ENCODE data around the gene TFAP2E. TPM values are rescaled to one million over a fixed set of nuclear protein-coding genes. Genes with fewer than 3 reads are reported as not detected.

TFAP2E gene
- 6.1 TPM for total RNA-seq (2021; ENCODE audit: unreplicated experiment)
- 3.5 and 4.0 TPM in 2 replicates for polyA plus RNA-seq (2012)
- percentile 53 among the genes with signal in this experiment for Bru-seq, nascent RNA
- BruChase-seq, experiment 1, labeled RNA remaining after a 6-hour chase, result percentile 62 among the genes with signal in this experiment
- percentile 64 among the genes with signal in this experiment for BruChase-seq, experiment 2, labeled RNA remaining after a 2-hour chase
- long read RNA-seq, partial matches to known transcripts, result 9 of 11 reads
- long read RNA-seq, other reads (novel, unspliced or antisense), result 2 of 11 reads

GRCh38 chr1:35573198-35574124 is at the start of gene TFAP2E:
TFAP2E (plus strand) TSS chr1:35573314; CDS start chr1:35573578, 264 bp downstream.
- H3K4me3 ChIP-seq (replicated peaks in 1 of 2; ENCODE audit: low read depth in 1 of 2, low read length in 2 of 2), result peak within 1 kb of the TSS; percentile 70 to 89
- CTCF ChIA-PET, result interaction anchor here (1.0 to 2.1 kb wide), 7 partner anchors 9 to 721 kb away, joined by 3 to 11 read pairs (median 4); no protein-coding TSS in a partner anchor
- H3K36me3 ChIP-seq (ENCODE audit: control insufficient read depth in 1 of 2, insufficient read depth in 2 of 2, low read length in 2 of 2), result no peaks in the 10 kb centered on the region
- DNase-seq (ENCODE audit: low read depth, low spot score) (peak; percentile 38), ATAC-seq (peak; percentile 76)
- H3K9me3 ChIP-seq (ENCODE audit: control insufficient read depth in 1 of 2, insufficient read depth in 1 of 2, low read depth in 1 of 2, low read length in 2 of 2), result no peaks in the 10 kb centered on the region
- H3K27ac ChIP-seq (ENCODE audit: low read depth, low read length), result peak within 1 kb of the TSS; percentile 67; the same call in 1 of the 2 replicates
- RAD21 ChIA-PET (ENCODE audit: low non-redundant PET in 1 of 2, low total read pairs in 2 of 2, uncharacterized antibody in 2 of 2, unreplicated experiment in 2 of 2), result no interaction called here
- peaks cover 20 to 39% of the 10 kb centered on the region in 2 experiments; a peak in 3 of 4 replicates for H3K4me1 ChIP-seq (ENCODE audit: control insufficient read depth in 1 of 2, insufficient read depth in 2 of 2, low read length in 2 of 2)
- H3K27me3 ChIP-seq (ENCODE audit: insufficient read depth, low read length), result no peaks in the 10 kb centered on the region
- POLR2A ChIA-PET, result interaction anchor here (0.6 to 1.5 kb wide), 10 partner anchors 9 to 196 kb away, joined by 3 to 7 read pairs (median 4); partner anchors contain the start of genes C1orf216, CLSPN, KIAA0319L and NCDN
- intact Hi-C loops (cut with micrococcal nuclease), result loop anchor here (5.0 kb wide), 1 partner anchor 69 kb away; the partner anchor contains the start of gene PSMB2
- peak within 1 kb of the TSS; percentile 24 for H2AFZ ChIP-seq (ENCODE audit: low read depth, low read length, poor library complexity, severe bottlenecking)
- no peaks in the 10 kb centered on the region for H3K9me2 ChIP-seq (ENCODE audit: insufficient read depth)
- no TSS peak for BruUV-seq (replicated peaks)
- peak within 1 kb of the TSS; percentile 93 for H3K4me2 ChIP-seq (ENCODE audit: low read length)
- H3K79me2 ChIP-seq (ENCODE audit: insufficient read depth, low read length), result no peaks in the 10 kb centered on the region
- peak within 1 kb of the TSS; percentile 78 for H3K9ac ChIP-seq (ENCODE audit: low read length)
- H4K20me1 ChIP-seq (ENCODE audit: insufficient read depth), result no peaks in the 10 kb centered on the region
- TF ChIP-seq RAD21 (IDR thresholded peaks at IDR 0.05; ENCODE audit: low read depth) (no peak), TCF7L2 (IDR thresholded peaks at IDR 0.05; ENCODE audit: borderline replicate concordance, extremely low read depth, insufficient read depth, insufficient read length) (no peak), SRF (IDR thresholded peaks at IDR 0.05; ENCODE audit: low read depth) (no peak), ZNF274 (IDR thresholded peaks at IDR 0.05; ENCODE audit: low read depth, low read length) (no peak), CEBPB (IDR thresholded peaks at IDR 0.05; ENCODE audit: low read depth) (no peak), SIN3A (IDR thresholded peaks at IDR 0.05; ENCODE audit: low read depth) (peak; percentile 60), EZH2 (IDR thresholded peaks at IDR 0.05) (no peak), POLR2A (IDR thresholded peaks at IDR 0.05; ENCODE audit: borderline replicate concordance, extremely low read depth, insufficient read depth, insufficient read length) (no peak), FOSL1 (IDR thresholded peaks at IDR 0.05; ENCODE audit: low read depth) (no peak), ZBTB33 (IDR thresholded peaks at IDR 0.05; ENCODE audit: extremely low read depth, insufficient replicate concordance, low read length) (no peak), YY1 (IDR thresholded peaks at IDR 0.05; ENCODE audit: extremely low read depth, insufficient replicate concordance, low read depth, low read length) (peak; percentile 57), REST (IDR thresholded peaks at IDR 0.05; ENCODE audit: low read depth) (no peak), JUND (IDR thresholded peaks at IDR 0.05) (no peak), EGR1 (IDR thresholded peaks at IDR 0.05; ENCODE audit: low read depth) (no peak), EZH2phosphoT487 (IDR thresholded peaks at IDR 0.05; ENCODE audit: borderline replicate concordance) (no peak)
- TF ChIP-seq, protein P1, sequence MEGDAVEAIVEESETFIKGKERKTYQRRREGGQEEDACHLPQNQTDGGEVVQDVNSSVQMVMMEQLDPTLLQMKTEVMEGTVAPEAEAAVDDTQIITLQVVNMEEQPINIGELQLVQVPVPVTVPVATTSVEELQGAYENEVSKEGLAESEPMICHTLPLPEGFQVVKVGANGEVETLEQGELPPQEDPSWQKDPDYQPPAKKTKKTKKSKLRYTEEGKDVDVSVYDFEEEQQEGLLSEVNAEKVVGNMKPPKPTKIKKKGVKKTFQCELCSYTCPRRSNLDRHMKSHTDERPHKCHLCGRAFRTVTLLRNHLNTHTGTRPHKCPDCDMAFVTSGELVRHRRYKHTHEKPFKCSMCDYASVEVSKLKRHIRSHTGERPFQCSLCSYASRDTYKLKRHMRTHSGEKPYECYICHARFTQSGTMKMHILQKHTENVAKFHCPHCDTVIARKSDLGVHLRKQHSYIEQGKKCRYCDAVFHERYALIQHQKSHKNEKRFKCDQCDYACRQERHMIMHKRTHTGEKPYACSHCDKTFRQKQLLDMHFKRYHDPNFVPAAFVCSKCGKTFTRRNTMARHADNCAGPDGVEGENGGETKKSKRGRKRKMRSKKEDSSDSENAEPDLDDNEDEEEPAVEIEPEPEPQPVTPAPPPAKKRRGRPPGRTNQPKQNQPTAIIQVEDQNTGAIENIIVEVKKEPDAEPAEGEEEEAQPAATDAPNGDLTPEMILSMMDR (IDR thresholded peaks at IDR 0.05 in 2 of 3, conservative IDR thresholded peaks at IDR 0.05 in 1 of 3; ENCODE audit: borderline replicate concordance in 1 of 3, insufficient read depth in 1 of 3, low read depth in 2 of 3, low read length in 2 of 3), result no peak

Measured in HCT116 (cell line).